ENCODE results near the gene HOXB5.

HOXB5 gene

DNA sequence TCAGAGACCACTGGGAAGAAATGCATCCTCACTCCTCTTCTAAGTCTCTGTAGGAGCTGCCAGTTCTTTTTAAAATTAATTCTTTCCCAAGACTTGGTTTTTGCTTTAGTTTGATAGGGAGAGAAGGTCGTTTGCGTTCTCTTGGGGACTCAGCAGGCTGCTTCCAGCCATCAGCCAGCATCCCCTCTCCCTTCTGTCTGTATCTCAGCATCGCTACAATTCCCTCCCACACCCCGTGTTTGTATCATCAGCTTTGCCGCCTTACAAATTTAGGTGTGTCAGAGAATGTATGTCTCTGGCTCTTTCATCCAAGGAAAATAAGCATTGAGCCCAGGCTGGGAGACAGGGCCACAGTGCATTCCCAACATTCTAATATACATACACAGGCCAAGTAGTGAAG lies 5.8 kb upstream of the HOXB5 start:
- H4K20me1 ChIP-seq (ENCODE audit: insufficient read depth, low read length, poor library complexity, severe bottlenecking): peaks cover 91% of the 10 kb centered on the region
- TF ChIP-seq, protein P1, sequence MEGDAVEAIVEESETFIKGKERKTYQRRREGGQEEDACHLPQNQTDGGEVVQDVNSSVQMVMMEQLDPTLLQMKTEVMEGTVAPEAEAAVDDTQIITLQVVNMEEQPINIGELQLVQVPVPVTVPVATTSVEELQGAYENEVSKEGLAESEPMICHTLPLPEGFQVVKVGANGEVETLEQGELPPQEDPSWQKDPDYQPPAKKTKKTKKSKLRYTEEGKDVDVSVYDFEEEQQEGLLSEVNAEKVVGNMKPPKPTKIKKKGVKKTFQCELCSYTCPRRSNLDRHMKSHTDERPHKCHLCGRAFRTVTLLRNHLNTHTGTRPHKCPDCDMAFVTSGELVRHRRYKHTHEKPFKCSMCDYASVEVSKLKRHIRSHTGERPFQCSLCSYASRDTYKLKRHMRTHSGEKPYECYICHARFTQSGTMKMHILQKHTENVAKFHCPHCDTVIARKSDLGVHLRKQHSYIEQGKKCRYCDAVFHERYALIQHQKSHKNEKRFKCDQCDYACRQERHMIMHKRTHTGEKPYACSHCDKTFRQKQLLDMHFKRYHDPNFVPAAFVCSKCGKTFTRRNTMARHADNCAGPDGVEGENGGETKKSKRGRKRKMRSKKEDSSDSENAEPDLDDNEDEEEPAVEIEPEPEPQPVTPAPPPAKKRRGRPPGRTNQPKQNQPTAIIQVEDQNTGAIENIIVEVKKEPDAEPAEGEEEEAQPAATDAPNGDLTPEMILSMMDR (conservative IDR thresholded peaks at IDR 0.05; ENCODE audit: low read length): no peak
- no peak for TF ChIP-seq EZH2phosphoT487 (IDR thresholded peaks at IDR 0.05; ENCODE audit: borderline replicate concordance)
- peak overlapping the region; percentile 98 for H3K4me2 ChIP-seq (ENCODE audit: low read depth, low read length, poor library complexity, severe bottlenecking)
- no peaks in the 10 kb centered on the region for H3K9me3 ChIP-seq (ENCODE audit: insufficient read depth, low read depth, low read length)
- peaks cover 100% of the 10 kb centered on the region for H3K79me2 ChIP-seq (ENCODE audit: insufficient read depth, low read length)
- H3K4me1 ChIP-seq (ENCODE audit: insufficient read depth, low read length, poor library complexity, severe bottlenecking): peaks cover 25% of the 10 kb centered on the region
- H2AFZ ChIP-seq (ENCODE audit: low read length): no peak overlapping the region
- H3K36me3 ChIP-seq (ENCODE audit: insufficient read depth, low read length): peaks cover 84% of the 10 kb centered on the region
- H3F3A ChIP-seq (ENCODE audit: low read depth): 0 out of 2 replicates have a peak, but pooled peaks cover 1% of the 10 kb centered on the region
- H3K4me3 ChIP-seq (ENCODE audit: low read length, poor library complexity, severe bottlenecking): peak overlapping the region; percentile 89
- no peaks in the 10 kb centered on the region for H3K9me2 ChIP-seq (replicated peaks; ENCODE audit: low read depth, low read length)
- peaks cover 75% of the 10 kb centered on the region for H3K27me3 ChIP-seq (ENCODE audit: insufficient read depth, low read length, poor library complexity, severe bottlenecking)
- peak overlapping the region; percentile 100 for H3K9ac ChIP-seq (ENCODE audit: low read depth, low read length, poor library complexity, severe bottlenecking)

DNA sequence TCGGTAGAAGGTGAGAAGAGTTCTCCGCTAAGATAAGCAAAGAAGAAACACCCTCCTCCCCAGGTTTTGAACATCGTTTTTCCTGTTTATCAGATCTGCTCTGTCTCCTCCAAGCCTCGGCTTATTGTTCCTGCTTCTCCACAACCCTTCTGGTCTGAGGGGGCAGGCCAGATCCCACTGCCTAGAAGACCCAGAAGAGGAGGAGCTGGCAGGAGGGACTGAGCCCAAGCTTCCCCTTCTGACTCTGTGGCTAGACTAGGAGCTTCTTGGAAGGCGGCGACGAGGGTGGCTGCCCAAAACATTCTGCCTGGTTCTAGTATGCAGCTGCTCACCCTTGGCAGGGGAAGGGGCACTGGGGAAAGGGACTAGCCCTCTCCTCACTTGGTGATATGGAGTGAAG lies 5.2 kb upstream of the HOXB5 start:
- Histone ChIP-seq H3K9me2 (replicated peaks; ENCODE audit: low read depth, low read length) (no peaks in the 10 kb centered on the region), H3K4me1 (ENCODE audit: insufficient read depth, low read length, poor library complexity, severe bottlenecking) (peaks cover 25% of the 10 kb centered on the region), H3K36me3 (ENCODE audit: insufficient read depth, low read length) (peaks cover 88% of the 10 kb centered on the region), H3F3A (ENCODE audit: low read depth) (0 out of 2 replicates have a peak, but pooled peaks cover 4% of the 10 kb centered on the region), H2AFZ (ENCODE audit: low read length) (no peak overlapping the region), H3K27me3 (ENCODE audit: insufficient read depth, low read length, poor library complexity, severe bottlenecking) (peaks cover 70% of the 10 kb centered on the region), H3K9ac (ENCODE audit: low read depth, low read length, poor library complexity, severe bottlenecking) (peak overlapping the region; percentile 100), H3K79me2 (ENCODE audit: insufficient read depth, low read length) (peaks cover 99% of the 10 kb centered on the region), H3K4me3 (ENCODE audit: low read length, poor library complexity, severe bottlenecking) (peak overlapping the region; percentile 89), H3K9me3 (ENCODE audit: insufficient read depth, low read depth, low read length) (no peaks in the 10 kb centered on the region), H3K4me2 (ENCODE audit: low read depth, low read length, poor library complexity, severe bottlenecking) (peak overlapping the region; percentile 98), H4K20me1 (ENCODE audit: insufficient read depth, low read length, poor library complexity, severe bottlenecking) (peaks cover 85% of the 10 kb centered on the region)
- TF ChIP-seq EZH2phosphoT487 (IDR thresholded peaks at IDR 0.05; ENCODE audit: borderline replicate concordance): no peak
- TF ChIP-seq, protein P1 (conservative IDR thresholded peaks at IDR 0.05; ENCODE audit: low read length): no peak

DNA sequence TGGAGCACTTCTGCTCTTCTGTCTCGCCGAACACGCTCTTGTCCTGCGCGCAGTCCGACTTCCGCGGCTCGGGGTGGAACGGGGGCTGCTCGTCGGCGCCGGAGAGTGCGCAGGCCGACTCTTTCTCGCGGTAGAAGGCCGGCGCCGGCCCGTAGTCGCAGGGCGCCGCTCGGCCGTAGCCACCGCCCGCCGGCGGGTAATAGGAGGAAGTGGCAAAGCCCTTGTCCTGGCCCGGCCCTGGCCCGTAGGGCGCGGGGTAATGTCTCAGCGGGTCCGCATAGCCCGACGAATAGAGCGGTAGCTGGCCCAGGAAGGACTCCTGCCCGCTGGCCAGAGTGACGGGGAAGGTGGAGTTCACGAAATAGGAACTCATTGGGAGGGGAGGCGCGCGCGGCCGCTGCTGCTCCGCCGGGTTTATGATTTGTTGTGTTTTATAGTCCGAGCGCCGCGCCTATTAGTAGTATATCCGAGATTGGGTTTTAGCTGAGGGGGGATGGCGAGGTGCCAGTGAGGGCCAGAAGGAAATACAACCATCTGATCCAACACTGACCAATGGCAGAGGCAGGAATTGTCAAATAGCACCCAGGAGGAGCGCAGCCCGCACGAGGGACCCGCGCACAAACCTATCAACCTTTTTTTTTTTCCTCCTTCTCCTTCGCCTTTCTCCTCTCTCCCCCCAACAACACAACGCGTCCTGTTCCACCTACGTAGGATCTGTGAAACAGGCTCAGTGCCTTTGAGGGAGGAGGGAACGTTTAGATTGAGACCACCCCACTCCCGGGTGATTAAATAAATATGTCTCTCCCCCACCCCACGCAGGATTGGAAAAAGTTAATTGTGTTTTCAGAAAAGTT lies 4.4 kb upstream of the HOXB5 start:
- peaks cover 25% of the 10 kb centered on the region for H3K4me1 ChIP-seq (ENCODE audit: insufficient read depth, low read length, poor library complexity, severe bottlenecking)
- H3K4me2 ChIP-seq (ENCODE audit: low read depth, low read length, poor library complexity, severe bottlenecking): peak overlapping the region; percentile 98
- no peaks in the 10 kb centered on the region for H3K9me3 ChIP-seq (ENCODE audit: insufficient read depth, low read depth, low read length)
- no peak overlapping the region for H2AFZ ChIP-seq (ENCODE audit: low read length)
- H3F3A ChIP-seq (ENCODE audit: low read depth): peaks cover 7% of the 10 kb centered on the region; the same call in 1 of the 2 replicates
- H3K79me2 ChIP-seq (ENCODE audit: insufficient read depth, low read length): peaks cover 98% of the 10 kb centered on the region
- H3K9me2 ChIP-seq (replicated peaks; ENCODE audit: low read depth, low read length): no peaks in the 10 kb centered on the region
- peak overlapping the region; percentile 100 for H3K9ac ChIP-seq (ENCODE audit: low read depth, low read length, poor library complexity, severe bottlenecking)
- peaks cover 86% of the 10 kb centered on the region for H3K36me3 ChIP-seq (ENCODE audit: insufficient read depth, low read length)
- peaks cover 83% of the 10 kb centered on the region for H4K20me1 ChIP-seq (ENCODE audit: insufficient read depth, low read length, poor library complexity, severe bottlenecking)
- TF ChIP-seq, protein P1 (conservative IDR thresholded peaks at IDR 0.05; ENCODE audit: low read length): no peak
- TF ChIP-seq EZH2phosphoT487 (IDR thresholded peaks at IDR 0.05; ENCODE audit: borderline replicate concordance): no peak
- peak overlapping the region; percentile 89 for H3K4me3 ChIP-seq (ENCODE audit: low read length, poor library complexity, severe bottlenecking)
- H3K27me3 ChIP-seq (ENCODE audit: insufficient read depth, low read length, poor library complexity, severe bottlenecking): peaks cover 64% of the 10 kb centered on the region

Data from Loucy (cell line).